Measurements from ENCODE around the gene TSPAN4.

TSPAN4 gene

DNA sequence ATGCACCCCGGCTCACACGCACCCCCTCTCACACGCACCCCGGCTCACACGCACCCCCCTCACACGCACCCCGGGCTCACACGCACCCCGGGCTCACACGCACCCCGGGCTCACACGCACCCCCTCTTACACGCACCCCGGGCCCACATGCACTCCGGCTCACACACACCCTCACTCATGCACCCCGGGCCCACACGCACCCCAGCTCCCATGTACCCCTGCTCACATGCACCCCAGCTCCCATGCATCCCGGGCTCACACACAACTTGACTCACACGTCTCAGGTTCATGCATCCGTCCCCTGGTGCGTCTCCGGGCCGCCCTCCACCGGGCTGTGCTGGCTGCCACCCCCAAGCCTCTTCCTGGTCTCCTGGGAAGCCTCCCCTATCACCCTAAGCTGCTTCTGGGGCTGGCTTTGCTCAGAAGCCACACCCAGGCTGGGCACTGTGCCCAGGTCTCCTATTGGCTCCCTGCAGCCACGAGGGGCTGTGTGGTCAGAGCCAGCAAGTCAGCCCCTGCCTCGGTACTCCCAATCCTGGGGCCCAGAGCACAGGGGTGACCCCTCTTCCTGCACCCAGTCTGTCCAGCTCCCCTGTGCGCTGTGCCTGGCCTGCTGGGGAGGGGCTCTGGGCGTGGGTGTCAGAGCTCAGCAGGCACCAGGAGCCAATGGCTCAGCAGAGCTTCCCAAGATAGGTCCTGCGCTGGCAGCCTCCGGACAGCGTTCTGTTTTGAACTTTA is 16.9 kb downstream of the TSPAN4 start (continued):
- TF ChIP-seq ZNF660 (tag by site-specific recombination; IDR thresholded peaks at IDR 0.05) (no peak), YY1 (tag by site-specific recombination; IDR thresholded peaks at IDR 0.05) (no peak), SCRT1 (tag by site-specific recombination; IDR thresholded peaks at IDR 0.05; ENCODE audit: borderline replicate concordance) (no peak), ZNF501 (tag by site-specific recombination; IDR thresholded peaks at IDR 0.05) (no peak), ZIC2 (tag by site-specific recombination; IDR thresholded peaks at IDR 0.05) (peak; percentile 46; the same call in 1 of the 2 replicates), YY2 (tag by site-specific recombination; IDR thresholded peaks at IDR 0.05) (no peak), KLF10 (tag by site-specific recombination; IDR thresholded peaks at IDR 0.05) (no peak), ZSCAN23 (tag by site-specific recombination; IDR thresholded peaks at IDR 0.05) (no peak), ZNF776 (tag by site-specific recombination; IDR thresholded peaks at IDR 0.05; ENCODE audit: borderline replicate concordance) (no peak), ZNF138 (tag by site-specific recombination; IDR thresholded peaks at IDR 0.05; ENCODE audit: borderline replicate concordance) (no peak), ZNF629 (tag by site-specific recombination; IDR thresholded peaks at IDR 0.05) (no peak), ZNF239 (tag by site-specific recombination; IDR thresholded peaks at IDR 0.05) (no peak), ZNF266 (tag by site-specific recombination; IDR thresholded peaks at IDR 0.05; ENCODE audit: low read depth) (no peak), ZNF394 (tag by site-specific recombination; IDR thresholded peaks at IDR 0.05; ENCODE audit: borderline replicate concordance) (no peak), ZNF16 (tag by site-specific recombination; IDR thresholded peaks at IDR 0.05; ENCODE audit: low read depth) (no peak), ZNF600 (tag by site-specific recombination; IDR thresholded peaks at IDR 0.05) (peak; percentile 93), ZNF571 (tag by site-specific recombination; IDR thresholded peaks at IDR 0.05) (no peak), GLI4 (tag by site-specific recombination; IDR thresholded peaks at IDR 0.05) (no peak), ZNF76 (tag by site-specific recombination; IDR thresholded peaks at IDR 0.05; ENCODE audit: borderline replicate concordance, low read depth) (no peak), ZNF596 (tag by site-specific recombination; IDR thresholded peaks at IDR 0.05) (no peak), ZBTB7A (tag by site-specific recombination; IDR thresholded peaks at IDR 0.05; ENCODE audit: low read depth) (no peak), ZNF354C (tag by site-specific recombination; IDR thresholded peaks at IDR 0.05; ENCODE audit: borderline replicate concordance, low read depth) (no peak), ZNF473 (tag by site-specific recombination; IDR thresholded peaks at IDR 0.05) (no peak), ZNF202 (tag by site-specific recombination; IDR thresholded peaks at IDR 0.05; ENCODE audit: borderline replicate concordance) (no peak), ZNF324 (tag by site-specific recombination; IDR thresholded peaks at IDR 0.05) (no peak), ZNF555 (tag by site-specific recombination; conservative IDR thresholded peaks at IDR 0.05) (no peak), KLF7 (tag by site-specific recombination; IDR thresholded peaks at IDR 0.05; ENCODE audit: borderline replicate concordance) (no peak), ZNF311 (tag by site-specific recombination; IDR thresholded peaks at IDR 0.05; ENCODE audit: borderline replicate concordance) (no peak), RBAK (tag by site-specific recombination; IDR thresholded peaks at IDR 0.05) (no peak), GLIS2 (tag by site-specific recombination; IDR thresholded peaks at IDR 0.05) (peak; percentile 84), SCRT2 (tag by site-specific recombination; IDR thresholded peaks at IDR 0.05) (no peak)
- TF ChIP-seq, protein P1, sequence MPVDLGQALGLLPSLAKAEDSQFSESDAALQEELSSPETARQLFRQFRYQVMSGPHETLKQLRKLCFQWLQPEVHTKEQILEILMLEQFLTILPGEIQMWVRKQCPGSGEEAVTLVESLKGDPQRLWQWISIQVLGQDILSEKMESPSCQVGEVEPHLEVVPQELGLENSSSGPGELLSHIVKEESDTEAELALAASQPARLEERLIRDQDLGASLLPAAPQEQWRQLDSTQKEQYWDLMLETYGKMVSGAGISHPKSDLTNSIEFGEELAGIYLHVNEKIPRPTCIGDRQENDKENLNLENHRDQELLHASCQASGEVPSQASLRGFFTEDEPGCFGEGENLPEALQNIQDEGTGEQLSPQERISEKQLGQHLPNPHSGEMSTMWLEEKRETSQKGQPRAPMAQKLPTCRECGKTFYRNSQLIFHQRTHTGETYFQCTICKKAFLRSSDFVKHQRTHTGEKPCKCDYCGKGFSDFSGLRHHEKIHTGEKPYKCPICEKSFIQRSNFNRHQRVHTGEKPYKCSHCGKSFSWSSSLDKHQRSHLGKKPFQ (tag by site-specific recombination; IDR thresholded peaks at IDR 0.05), result no peak
- TF ChIP-seq, protein P2, sequence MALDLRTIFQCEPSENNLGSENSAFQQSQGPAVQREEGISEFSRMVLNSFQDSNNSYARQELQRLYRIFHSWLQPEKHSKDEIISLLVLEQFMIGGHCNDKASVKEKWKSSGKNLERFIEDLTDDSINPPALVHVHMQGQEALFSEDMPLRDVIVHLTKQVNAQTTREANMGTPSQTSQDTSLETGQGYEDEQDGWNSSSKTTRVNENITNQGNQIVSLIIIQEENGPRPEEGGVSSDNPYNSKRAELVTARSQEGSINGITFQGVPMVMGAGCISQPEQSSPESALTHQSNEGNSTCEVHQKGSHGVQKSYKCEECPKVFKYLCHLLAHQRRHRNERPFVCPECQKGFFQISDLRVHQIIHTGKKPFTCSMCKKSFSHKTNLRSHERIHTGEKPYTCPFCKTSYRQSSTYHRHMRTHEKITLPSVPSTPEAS (tag by site-specific recombination; IDR thresholded peaks at IDR 0.05), result no peak
- TF ChIP-seq, protein P3, sequence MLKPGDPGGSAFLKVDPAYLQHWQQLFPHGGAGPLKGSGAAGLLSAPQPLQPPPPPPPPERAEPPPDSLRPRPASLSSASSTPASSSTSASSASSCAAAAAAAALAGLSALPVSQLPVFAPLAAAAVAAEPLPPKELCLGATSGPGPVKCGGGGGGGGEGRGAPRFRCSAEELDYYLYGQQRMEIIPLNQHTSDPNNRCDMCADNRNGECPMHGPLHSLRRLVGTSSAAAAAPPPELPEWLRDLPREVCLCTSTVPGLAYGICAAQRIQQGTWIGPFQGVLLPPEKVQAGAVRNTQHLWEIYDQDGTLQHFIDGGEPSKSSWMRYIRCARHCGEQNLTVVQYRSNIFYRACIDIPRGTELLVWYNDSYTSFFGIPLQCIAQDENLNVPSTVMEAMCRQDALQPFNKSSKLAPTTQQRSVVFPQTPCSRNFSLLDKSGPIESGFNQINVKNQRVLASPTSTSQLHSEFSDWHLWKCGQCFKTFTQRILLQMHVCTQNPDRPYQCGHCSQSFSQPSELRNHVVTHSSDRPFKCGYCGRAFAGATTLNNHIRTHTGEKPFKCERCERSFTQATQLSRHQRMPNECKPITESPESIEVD (tag by site-specific recombination; IDR thresholded peaks at IDR 0.05), result no peak
- TF ChIP-seq, protein P4, sequence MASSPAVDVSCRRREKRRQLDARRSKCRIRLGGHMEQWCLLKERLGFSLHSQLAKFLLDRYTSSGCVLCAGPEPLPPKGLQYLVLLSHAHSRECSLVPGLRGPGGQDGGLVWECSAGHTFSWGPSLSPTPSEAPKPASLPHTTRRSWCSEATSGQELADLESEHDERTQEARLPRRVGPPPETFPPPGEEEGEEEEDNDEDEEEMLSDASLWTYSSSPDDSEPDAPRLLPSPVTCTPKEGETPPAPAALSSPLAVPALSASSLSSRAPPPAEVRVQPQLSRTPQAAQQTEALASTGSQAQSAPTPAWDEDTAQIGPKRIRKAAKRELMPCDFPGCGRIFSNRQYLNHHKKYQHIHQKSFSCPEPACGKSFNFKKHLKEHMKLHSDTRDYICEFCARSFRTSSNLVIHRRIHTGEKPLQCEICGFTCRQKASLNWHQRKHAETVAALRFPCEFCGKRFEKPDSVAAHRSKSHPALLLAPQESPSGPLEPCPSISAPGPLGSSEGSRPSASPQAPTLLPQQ (tag by site-specific recombination; IDR thresholded peaks at IDR 0.05), result no peak
- TF ChIP-seq, protein P5, sequence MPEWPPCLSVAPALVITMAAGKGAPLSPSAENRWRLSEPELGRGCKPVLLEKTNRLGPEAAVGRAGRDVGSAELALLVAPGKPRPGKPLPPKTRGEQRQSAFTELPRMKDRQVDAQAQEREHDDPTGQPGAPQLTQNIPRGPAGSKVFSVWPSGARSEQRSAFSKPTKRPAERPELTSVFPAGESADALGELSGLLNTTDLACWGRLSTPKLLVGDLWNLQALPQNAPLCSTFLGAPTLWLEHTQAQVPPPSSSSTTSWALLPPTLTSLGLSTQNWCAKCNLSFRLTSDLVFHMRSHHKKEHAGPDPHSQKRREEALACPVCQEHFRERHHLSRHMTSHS (tag by site-specific recombination; IDR thresholded peaks at IDR 0.05), result no peak

All from HEK293 (cell line).